Osteoblast (primary cell): ENCODE measurements around the gene GRK3. TPM values are rescaled to one million over a fixed set of nuclear protein-coding genes. Genes with fewer than 3 reads are reported as not detected.

Source experiments
- DNase-seq: peaks from one replicate; pipeline ENCODE4 v3.0.0; 2011; ENCODE audit warnings: low spot score, mixed read lengths; ENCODE audit not compliant: insufficient read length; ENCODE audit errors: missing footprints
- H2AFZ ChIP-seq: 2 replicates; pipeline ENCODE4 v1.6.0; 2011; ENCODE audit warnings: mild to moderate bottlenecking, low read length
- H3K27ac ChIP-seq: 2 replicates; pipeline ENCODE4 v1.5.1; 2011; ENCODE audit warnings: mild to moderate bottlenecking, low read depth, low read length, moderate library complexity
- H3K27me3 ChIP-seq: 2 replicates; pipeline ENCODE4 v1.6.0; 2012; ENCODE audit warnings: mild to moderate bottlenecking, control low read depth, inconsistent platforms, low read length, moderate library complexity; ENCODE audit not compliant: insufficient read depth
- H3K36me3 ChIP-seq: 2 replicates; pipeline ENCODE4 v1.5.1; 2011; ENCODE audit warnings: mild to moderate bottlenecking, low read length, control low read depth, moderate library complexity; ENCODE audit not compliant: insufficient read depth
- H3K4me1 ChIP-seq: 2 replicates; pipeline ENCODE4 v1.5.1; 2011; ENCODE audit warnings: mild to moderate bottlenecking, low read length, control low read depth, moderate library complexity; ENCODE audit not compliant: insufficient read depth
- H3K4me2 ChIP-seq: 2 replicates; pipeline ENCODE4 v1.6.0; 2011; ENCODE audit warnings: mild to moderate bottlenecking, low read length; ENCODE audit not compliant: insufficient read depth
- H3K4me3 ChIP-seq: fragments of 200-600 bp; sonication (generic); 3 replicates; pipeline ENCODE4 v1.5.1; 2012; ENCODE audit warnings: mild to moderate bottlenecking, low read length, inconsistent platforms; ENCODE audit not compliant: insufficient read depth
- H3K79me2 ChIP-seq: 2 replicates; pipeline ENCODE4 v1.6.0; 2012; ENCODE audit warnings: mild to moderate bottlenecking, low read length, control low read depth, inconsistent platforms; ENCODE audit not compliant: insufficient read depth
- H3K9me3 ChIP-seq: 2 replicates; pipeline ENCODE4 v1.5.1; 2011; ENCODE audit warnings: low read depth, low read length, control low read depth
- H4K20me1 ChIP-seq: 2 replicates; pipeline ENCODE4 v1.6.0; 2012; ENCODE audit warnings: mild to moderate bottlenecking, low read length, control low read depth; ENCODE audit not compliant: insufficient read depth
- total RNA-seq: library from RNA; depleted of rRNA; stranded (reverse); fragments of >200 nt; gene quantifications from 2 replicates; pipeline ENCODE4 v1.2.3, GENCODE V29; 2012
- TF ChIP-seq, protein P1 (sequence below): IDR thresholded peaks from 2 replicates; pipeline ENCODE4 v1.5.1; 2011; ENCODE audit warnings: mild to moderate bottlenecking, low read depth, low read length, moderate library complexity; ENCODE audit errors: extremely low read depth

The GRK3 gene
- total RNA-seq, 1 donor: 1.8 TPM

DNA sequence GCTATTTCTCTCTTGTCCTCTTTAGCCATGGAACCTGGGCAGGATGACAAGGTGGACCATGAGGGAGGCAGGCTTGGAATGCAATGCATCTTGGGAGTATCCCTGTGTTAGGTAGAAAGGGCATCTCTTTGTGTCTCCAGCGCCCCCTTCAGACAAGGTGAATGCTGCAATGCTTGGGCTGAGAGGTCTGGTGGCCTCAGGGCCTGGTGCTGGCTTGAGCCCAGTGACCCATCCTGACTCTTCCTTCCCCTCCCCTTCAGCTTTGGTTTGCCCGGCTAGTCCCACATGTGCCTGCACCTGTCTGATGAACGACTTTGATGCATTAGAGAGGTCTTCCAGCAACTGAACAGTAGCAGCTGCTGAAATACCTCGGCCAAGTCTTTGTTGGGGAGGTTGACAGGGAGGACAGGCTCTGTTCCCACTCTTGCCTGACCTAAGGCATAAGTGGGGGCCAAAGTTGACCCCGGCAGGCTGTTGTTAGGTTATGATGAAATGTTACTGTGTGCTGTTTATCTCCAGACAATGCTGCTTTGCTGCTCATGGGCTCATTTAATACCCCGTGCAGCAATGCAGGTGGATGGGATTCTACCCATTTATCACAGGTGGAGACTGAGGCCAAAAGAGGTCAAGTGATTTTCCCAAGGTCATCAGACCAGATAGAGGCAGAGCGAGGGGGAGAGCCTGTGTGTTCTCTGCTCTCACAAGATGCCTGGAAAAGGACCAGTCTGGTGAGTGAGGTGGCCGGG, 200.0 kb downstream of the GRK3 start:
- H3K27me3 ChIP-seq: no peaks in the 10 kb centered on the region
- H3K4me3 ChIP-seq: no peak overlapping the region
- DNase-seq: peak; percentile 44
- no peak overlapping the region for H3K4me2 ChIP-seq
- H3K4me1 ChIP-seq: peaks cover 11% of the 10 kb centered on the region
- peaks cover 8% of the 10 kb centered on the region for H3K9me3 ChIP-seq
- H4K20me1 ChIP-seq: no peaks in the 10 kb centered on the region
- no peaks in the 10 kb centered on the region for H3K36me3 ChIP-seq
- no peak overlapping the region for H2AFZ ChIP-seq
- H3K79me2 ChIP-seq: no peaks in the 10 kb centered on the region
- no peak overlapping the region for H3K27ac ChIP-seq
- TF ChIP-seq, protein P1, sequence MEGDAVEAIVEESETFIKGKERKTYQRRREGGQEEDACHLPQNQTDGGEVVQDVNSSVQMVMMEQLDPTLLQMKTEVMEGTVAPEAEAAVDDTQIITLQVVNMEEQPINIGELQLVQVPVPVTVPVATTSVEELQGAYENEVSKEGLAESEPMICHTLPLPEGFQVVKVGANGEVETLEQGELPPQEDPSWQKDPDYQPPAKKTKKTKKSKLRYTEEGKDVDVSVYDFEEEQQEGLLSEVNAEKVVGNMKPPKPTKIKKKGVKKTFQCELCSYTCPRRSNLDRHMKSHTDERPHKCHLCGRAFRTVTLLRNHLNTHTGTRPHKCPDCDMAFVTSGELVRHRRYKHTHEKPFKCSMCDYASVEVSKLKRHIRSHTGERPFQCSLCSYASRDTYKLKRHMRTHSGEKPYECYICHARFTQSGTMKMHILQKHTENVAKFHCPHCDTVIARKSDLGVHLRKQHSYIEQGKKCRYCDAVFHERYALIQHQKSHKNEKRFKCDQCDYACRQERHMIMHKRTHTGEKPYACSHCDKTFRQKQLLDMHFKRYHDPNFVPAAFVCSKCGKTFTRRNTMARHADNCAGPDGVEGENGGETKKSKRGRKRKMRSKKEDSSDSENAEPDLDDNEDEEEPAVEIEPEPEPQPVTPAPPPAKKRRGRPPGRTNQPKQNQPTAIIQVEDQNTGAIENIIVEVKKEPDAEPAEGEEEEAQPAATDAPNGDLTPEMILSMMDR: peak; percentile 25

- H2AFZ ChIP-seq: no peak overlapping the region
- TF ChIP-seq, protein P1: no peak
- H3K27ac ChIP-seq: no peak overlapping the region
- no peaks in the 10 kb centered on the region for H3K36me3 ChIP-seq
- no peaks in the 10 kb centered on the region for H4K20me1 ChIP-seq
- H3K27me3 ChIP-seq: no peaks in the 10 kb centered on the region
- peaks cover 8% of the 10 kb centered on the region for H3K9me3 ChIP-seq
- no peak for DNase-seq
- H3K4me2 ChIP-seq: no peak overlapping the region
- peaks cover 8% of the 10 kb centered on the region for H3K4me1 ChIP-seq
- H3K4me3 ChIP-seq: no peak overlapping the region
- no peaks in the 10 kb centered on the region for H3K79me2 ChIP-seq
Observed at GRCh38 chr22:25765016-25765367, 200.5 kb downstream of the GRK3 start.

GRCh38 chr22:25765801-25766200, 201.3 kb downstream of the GRK3 start:
- Histone ChIP-seq H3K79me2 (no peaks in the 10 kb centered on the region), H3K27ac (no peak overlapping the region), H4K20me1 (no peaks in the 10 kb centered on the region), H3K4me2 (no peak overlapping the region), H3K9me3 (peaks cover 8% of the 10 kb centered on the region), H3K36me3 (no peaks in the 10 kb centered on the region), H3K4me3 (no peak overlapping the region), H2AFZ (no peak overlapping the region), H3K4me1 (peaks cover 4% of the 10 kb centered on the region), H3K27me3 (no peaks in the 10 kb centered on the region)
- TF ChIP-seq, protein P1: no peak
- no peak for DNase-seq

DNA sequence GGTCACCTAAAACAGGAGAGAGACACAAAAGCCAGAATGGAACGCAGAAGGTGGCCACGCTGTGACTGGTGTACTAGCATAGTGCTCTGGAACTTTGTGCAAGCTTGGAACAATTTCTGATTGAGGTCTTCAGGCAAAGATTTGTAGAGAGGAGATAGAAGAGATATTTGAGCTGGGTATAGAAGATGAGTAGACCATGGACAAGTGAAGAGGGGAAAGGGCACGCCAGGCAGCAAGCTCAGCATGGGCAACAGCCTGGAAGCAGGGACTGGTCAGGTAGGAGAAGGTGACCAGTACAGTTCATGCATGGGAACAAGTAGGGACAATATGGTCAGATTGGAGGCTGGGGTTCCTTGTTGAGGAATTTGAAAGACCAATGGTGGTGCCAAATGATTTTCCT, 201.9 kb downstream of the GRK3 start:
- Histone ChIP-seq H3K4me2 (no peak overlapping the region), H3K79me2 (no peaks in the 10 kb centered on the region), H3K4me3 (no peak overlapping the region), H3K27me3 (no peaks in the 10 kb centered on the region), H3K27ac (no peak overlapping the region), H3K36me3 (no peaks in the 10 kb centered on the region), H2AFZ (no peak overlapping the region), H4K20me1 (no peaks in the 10 kb centered on the region), H3K9me3 (peaks cover 8% of the 10 kb centered on the region), H3K4me1 (peaks cover 4% of the 10 kb centered on the region)
- peak; percentile 34 for DNase-seq
- TF ChIP-seq, protein P1: no peak
